Stimulated activated CD8-positive, alpha-beta memory T cell treated with anti-CD3 and anti-CD28 coated beads, Interleukin-7, amount 100 ng/mL, for 24 hours (primary cell): Measurements from ENCODE around the gene PCDHGA1.

Source experiments
- DNase-seq: peaks from one replicate; pipeline ENCODE4 v3.0.0-alpha.2; 2020; ENCODE audit warnings: low read depth

Gene PCDHGA1

DNA sequence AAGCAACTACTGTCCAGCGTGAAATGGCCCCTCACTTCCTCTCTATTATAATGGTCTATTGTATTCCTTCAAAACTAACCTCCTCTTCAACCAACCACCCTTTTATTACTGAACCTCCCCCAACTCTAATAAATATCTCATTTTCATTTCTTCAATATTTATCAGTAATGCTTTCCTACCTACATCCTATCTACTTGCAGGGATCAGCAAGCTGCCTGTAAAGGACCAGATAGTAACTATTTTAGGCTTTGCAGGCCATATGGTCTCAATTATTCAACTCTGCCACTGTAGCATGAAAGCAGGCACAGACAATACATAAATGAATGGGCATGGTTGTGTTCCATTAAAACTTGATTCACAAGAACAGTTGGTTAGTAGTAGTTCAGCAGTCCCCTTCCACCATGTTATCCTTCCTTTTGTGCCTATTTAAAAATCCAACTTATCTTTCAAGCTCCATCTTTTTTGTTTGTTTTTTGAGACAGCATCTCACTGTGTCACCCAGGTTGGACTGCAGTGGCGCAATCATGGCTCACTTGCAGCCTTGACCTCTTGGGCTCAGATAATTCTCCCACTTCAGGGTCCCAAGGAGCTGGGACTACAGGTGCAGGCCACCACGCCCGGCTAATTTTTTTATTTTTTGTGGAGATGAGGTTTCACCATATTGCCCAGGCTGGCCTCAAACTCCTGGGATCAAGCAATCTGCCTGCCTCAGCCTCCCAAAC, 204.3 kb downstream of the PCDHGA1 start:
- DNase-seq, result no peak

GRCh38 chr5:141543053-141543452, 212.7 kb downstream of the PCDHGA1 start:
- no peak for DNase-seq

DNA sequence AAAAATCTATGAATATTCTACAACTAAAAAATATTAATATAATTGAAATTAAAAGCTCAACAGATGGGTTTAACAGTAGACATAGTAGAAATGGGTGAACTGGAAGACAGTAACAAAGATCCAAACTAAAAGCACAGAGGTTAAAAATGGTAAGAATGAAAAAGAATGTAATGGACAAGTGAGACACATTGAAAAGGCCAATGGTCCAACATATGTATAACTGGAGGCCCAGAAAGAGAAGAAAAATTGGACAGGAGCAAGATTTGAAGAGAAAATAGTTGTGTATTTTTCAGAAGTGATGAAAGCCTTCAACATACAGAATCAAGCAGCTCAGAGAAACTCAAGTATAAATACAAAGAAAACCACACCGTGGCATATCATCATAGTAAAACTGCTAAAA, 217.2 kb downstream of the PCDHGA1 start:
- DNase-seq, result no peak

GRCh38 chr5:141547921-141548320, 217.6 kb downstream of the PCDHGA1 start:
- no peak for DNase-seq

DNA sequence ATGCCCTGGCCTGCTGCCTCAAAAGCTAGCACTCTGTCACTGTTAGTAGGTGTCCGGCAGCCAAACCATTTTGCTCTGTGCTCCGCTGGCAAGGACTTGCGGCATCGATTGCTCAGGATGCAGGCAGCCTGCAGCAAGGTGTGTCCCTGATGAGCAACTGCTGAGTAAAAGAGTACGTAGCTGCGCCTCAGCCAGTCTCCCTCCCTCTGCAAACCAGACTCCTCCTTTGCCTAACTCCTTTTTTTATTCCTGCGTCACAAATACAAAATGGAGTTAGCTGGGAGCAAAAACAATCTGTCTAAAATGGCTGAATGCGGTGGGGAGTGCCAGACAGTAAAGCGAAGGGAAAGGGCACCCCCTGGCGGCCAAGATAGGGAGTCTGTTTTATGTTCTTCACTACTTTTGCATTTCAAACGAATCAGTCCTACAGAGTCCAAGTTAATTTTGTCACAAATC, 227.4 kb downstream of the PCDHGA1 start:
- peak; percentile 71 for DNase-seq

DNA sequence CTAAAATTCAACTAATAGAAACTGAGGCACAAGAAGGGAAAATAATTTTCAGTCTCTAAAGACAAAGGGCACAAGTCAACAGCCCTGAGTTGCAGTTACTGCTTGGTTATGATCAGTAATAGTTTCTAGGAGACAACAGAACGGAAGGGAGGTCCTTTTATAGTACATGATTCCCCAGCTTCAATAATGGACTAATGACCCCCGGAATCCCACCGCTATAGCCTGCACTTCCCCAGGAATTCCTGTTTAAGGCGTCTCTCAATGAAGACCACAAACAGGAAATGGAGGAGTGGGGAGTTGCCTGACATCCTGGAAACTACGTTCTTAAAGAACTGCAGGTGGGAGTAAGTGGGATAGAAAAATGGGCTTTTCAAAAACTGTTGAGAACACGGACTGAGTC, 227.8 kb downstream of the PCDHGA1 start:
- DNase-seq, result no peak

DNA sequence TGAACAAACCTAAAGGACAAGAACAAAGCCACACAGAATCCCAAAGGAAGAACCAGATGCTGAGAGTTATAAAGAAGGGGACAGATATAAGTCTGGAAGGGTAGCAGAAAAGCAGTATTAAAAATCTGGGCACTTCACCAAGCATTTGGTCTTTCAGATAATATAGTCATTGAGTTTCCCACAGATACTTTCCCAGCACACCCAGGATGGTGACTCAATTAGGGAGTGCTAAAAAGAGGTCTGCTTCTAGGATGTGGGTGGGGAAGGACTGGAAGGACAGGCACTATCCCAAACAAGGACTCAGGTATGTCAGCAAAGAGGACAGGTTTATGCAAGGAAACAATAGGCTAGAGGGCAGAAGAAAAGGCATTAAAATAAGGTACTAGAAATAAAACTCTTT, 229.1 kb downstream of the PCDHGA1 start:
- DNase-seq, result no peak

- no peak for DNase-seq
These were observed 229.8 kb downstream of the PCDHGA1 start for GRCh38 chr5:141560151-141560550.

GRCh38 chr5:141560725-141561483, 230.6 kb downstream of the PCDHGA1 start:
- DNase-seq, result no peak
